Esophagus squamous epithelium (tissue), 5 donors: ENCODE results near the gene STAMBPL1. TPM values are rescaled to one million over a fixed set of nuclear protein-coding genes. Genes with fewer than 3 reads are reported as not detected.
A peak's percentile ranks its signal among the peaks of the same experiment; 100 is the strongest.

Experiments used
- DNase-seq: peaks from one replicate; lab custom pipeline; 2025; lab: John Stamatoyannopoulos, UW
- H3K27ac ChIP-seq, 4 donors: fragments of 200-600 bp; sonication (generic); one replicate each; pipeline ENCODE4 v1.5.1; 2016 to 2019; ENCODE audit warnings: mild to moderate bottlenecking in 1 of 4
- H3K27me3 ChIP-seq, 4 donors: fragments of 200-600 bp; sonication (generic); 1 replicate in 3 of 4; 2 replicates in 1 of 4; pipeline versions ENCODE4 v1.5.1 to v1.6.0; 2017 to 2021; ENCODE audit warnings: antibody characterized with exemption in 1 of 4
- H3K36me3 ChIP-seq, 3 donors: fragments of 200-600 bp; sonication (generic); one replicate each; pipeline ENCODE4 v1.5.1; 2016 to 2019
- H3K4me1 ChIP-seq, 3 donors: fragments of 200-600 bp; sonication (generic); one replicate each; pipeline ENCODE4 v1.5.1; 2017 to 2019
- H3K4me3 ChIP-seq, 4 donors: fragments of 200-600 bp; sonication (generic); 1 replicate in 3 of 4; 2 replicates in 1 of 4; pipeline ENCODE4 v1.5.1; 2016 to 2019; ENCODE audit warnings: mild to moderate bottlenecking in 2 of 4, moderate library complexity in 1 of 4
- H3K9me3 ChIP-seq, 3 donors: fragments of 200-600 bp; sonication (generic); one replicate each; pipeline ENCODE4 v1.5.1; 2016 to 2019
- CTCF ChIP-seq, 6 experiments: fragments of 450-650 bp in 4 of 6; fragments of 200-600 bp in 2 of 6; sonication (generic) in 2 of 6; IDR thresholded peaks; one replicate each; pipeline ENCODE4 v1.5.1; 2016 to 2019; ENCODE audit warnings: antibody characterized with exemption in 6 of 6, mild to moderate bottlenecking in 4 of 6, moderate library complexity in 4 of 6
- POLR2A ChIP-seq, 4 donors: fragments of 450-650 bp; IDR thresholded peaks; one replicate each; pipeline ENCODE4 v1.6.1; 2017; ENCODE audit warnings: antibody characterized with exemption in 4 of 4, mild to moderate bottlenecking in 4 of 4, moderate library complexity in 3 of 4
- WGBS, 2 donors: methylation state at CpG; one replicate each; pipeline ENCODE4 v1.1.5; 2018; 5-methylcytosine and 5-hydroxymethylcytosine counted together
- intact Hi-C: fragments of 100-400 bp; cut with DNase I; formaldehyde crosslinking; loops from one replicate; pipeline ENCODE4 v1.15.0; 2022
- total RNA-seq, 4 donors: library from RNA; depleted of rRNA; stranded (reverse); fragments of >200 nt; gene quantifications; one replicate each; pipeline ENCODE4 v1.1.0, GENCODE V29; 2016
- donor health status: DM: yes; HTN: yes; CAD: no.

Gene STAMBPL1
- total RNA-seq, 4 donors from 2014 or later, result 3.5 to 21.0 (median 7.6) TPM

DNA sequence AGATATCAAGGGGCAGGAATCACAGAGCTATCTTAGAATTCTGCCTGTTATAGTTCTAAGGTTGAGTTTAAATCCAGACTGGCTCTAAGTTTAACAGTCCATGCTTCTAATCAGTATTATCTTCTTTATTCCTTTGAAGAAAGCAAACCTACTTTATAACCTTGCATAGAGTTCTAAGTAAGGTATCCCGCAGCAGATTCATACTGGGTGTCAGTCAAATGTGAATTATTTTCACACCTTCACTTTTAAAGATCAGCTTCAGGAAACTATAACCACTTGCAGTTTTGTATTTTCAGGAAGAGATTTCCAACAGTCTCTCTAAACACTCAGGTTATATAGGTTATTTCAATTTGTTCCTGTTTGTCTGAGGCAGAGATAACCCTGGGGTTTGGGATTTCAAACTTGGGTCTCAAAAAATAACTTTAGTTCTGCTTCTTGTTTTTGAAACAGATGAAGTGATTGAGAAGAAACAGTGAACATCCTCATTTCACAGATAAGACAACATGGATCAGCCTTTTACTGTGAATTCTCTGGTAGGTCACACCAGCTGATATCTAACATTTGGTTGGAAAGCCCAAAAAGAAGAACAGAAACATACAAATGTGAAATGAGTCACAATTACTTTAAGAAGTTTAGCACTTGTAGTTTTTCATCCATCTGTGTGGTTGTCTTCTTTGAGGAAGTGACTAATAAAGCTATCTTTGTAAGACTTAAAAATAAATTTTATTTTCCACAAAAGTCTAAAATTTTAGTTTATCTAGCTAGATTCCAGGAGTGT lies 21.4 kb downstream of the STAMBPL1 start:
- H3K27me3 ChIP-seq, result no peaks in the 10 kb centered on the region
- H3K9me3 ChIP-seq, result no peaks in the 10 kb centered on the region
- no peak for TF ChIP-seq POLR2A (IDR thresholded peaks at IDR 0.05)
- no peak for TF ChIP-seq CTCF (IDR thresholded peaks at IDR 0.05)
- peak overlapping the region in 2 of 4 donors; percentile 1 to 25 for H3K27ac ChIP-seq
- intact Hi-C loops, result no loop called here
- 79 to 95% methylated on average over 1 of the region's 1 CpG for WGBS, 2 donors
- no peak overlapping the region for H3K4me3 ChIP-seq
- no peak for DNase-seq
- peaks cover 0 to 48% (median 24%) of the 10 kb centered on the region in 3 donors for H3K4me1 ChIP-seq
- peaks cover 0 to 46% (median 0%) of the 10 kb centered on the region in 3 donors for H3K36me3 ChIP-seq

DNA sequence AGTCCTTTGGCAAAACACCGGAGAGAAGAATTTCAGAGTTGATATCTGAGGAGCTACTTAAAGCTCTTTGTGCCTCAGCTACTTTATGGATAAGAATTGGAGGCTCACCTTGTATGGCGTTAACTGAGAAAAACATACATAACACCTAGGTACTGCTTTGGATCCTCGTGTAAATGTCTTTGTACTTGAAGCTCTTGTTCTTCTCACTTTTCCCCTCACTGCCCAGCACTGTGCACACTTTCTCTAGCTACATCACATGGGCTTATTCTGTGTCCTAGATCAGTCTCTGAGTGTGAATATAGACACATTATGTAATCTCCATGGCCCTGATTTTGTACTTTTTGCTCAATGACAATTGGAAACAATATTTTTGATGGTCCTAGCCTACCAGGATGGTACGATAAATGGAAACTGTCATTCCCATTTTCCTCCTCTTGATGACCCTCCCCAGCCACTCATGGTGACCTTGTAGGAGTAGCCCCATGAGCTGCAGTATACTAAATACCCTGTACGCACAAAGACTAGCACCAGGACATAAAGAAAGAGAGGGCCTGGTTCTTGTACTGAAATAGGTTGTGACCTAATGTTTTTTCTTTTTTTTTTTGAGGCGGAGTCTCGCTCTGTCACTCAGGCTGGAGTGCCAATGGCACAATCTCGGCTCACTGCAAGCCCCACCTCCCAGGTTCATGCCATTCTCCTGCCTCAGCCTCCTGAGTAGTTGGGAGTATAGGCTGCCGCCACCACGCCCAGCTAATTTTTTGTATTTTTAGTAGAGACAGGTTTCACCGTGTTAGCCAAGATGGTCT lies 22.1 kb downstream of the STAMBPL1 start:
- no peaks in the 10 kb centered on the region for H3K9me3 ChIP-seq
- H3K4me1 ChIP-seq, result peaks cover 0 to 40% (median 22%) of the 10 kb centered on the region in 3 donors
- H3K27me3 ChIP-seq, result no peaks in the 10 kb centered on the region
- 83 to 93% methylated on average over 11 of the region's 11 CpGs for WGBS, 2 donors
- H3K4me3 ChIP-seq, result no peak overlapping the region
- intact Hi-C loops, result no loop called here
- peak overlapping the region in 1 of 4 donors; percentile 1 for H3K27ac ChIP-seq
- DNase-seq, result no peak
- peaks cover 0 to 54% (median 0%) of the 10 kb centered on the region in 3 donors for H3K36me3 ChIP-seq
- TF ChIP-seq CTCF (IDR thresholded peaks at IDR 0.05) (no peak), POLR2A (IDR thresholded peaks at IDR 0.05) (no peak)

DNA sequence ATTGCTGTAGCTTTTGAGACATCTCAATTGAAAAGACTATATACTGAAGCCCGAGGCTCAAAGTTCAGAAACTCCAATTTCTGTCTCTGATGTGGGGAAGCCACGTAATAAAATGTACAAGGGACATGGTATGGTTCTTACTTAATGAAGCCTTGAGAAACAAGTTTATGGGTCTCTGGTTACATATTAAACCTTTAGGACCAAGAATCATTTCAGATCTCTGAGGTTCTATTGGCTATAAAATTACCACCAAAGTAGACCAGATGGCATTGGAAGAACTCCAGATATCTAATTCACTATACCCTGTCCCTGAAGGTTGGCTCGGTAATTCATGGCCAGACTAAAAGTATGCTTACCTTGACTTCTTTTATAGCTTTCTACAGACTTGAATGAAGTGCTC lies 23.7 kb downstream of the STAMBPL1 start:
- DNase-seq, result no peak
- Histone ChIP-seq H3K27me3 (no peaks in the 10 kb centered on the region), H3K36me3 (peaks cover 0 to 54% (median 0%) of the 10 kb centered on the region in 3 donors), H3K4me1 (peaks cover 0 to 32% (median 12%) of the 10 kb centered on the region in 3 donors), H3K4me3 (no peak overlapping the region), H3K27ac (no peak overlapping the region), H3K9me3 (no peaks in the 10 kb centered on the region)
- TF ChIP-seq POLR2A (IDR thresholded peaks at IDR 0.05) (no peak), CTCF (IDR thresholded peaks at IDR 0.05) (no peak)
- 95 to 96% methylated on average over 3 of the region's 3 CpGs for WGBS, 2 donors
- intact Hi-C loops, result no loop called here

GRCh38 chr10:88906921-88907320 lies 26.9 kb downstream of the STAMBPL1 start:
- Histone ChIP-seq H3K4me1 (peaks cover 0 to 6% (median 0%) of the 10 kb centered on the region in 3 donors), H3K27ac (no peak overlapping the region), H3K4me3 (no peak overlapping the region), H3K27me3 (no peaks in the 10 kb centered on the region), H3K36me3 (peaks cover 0 to 62% (median 0%) of the 10 kb centered on the region in 3 donors), H3K9me3 (no peaks in the 10 kb centered on the region)
- DNase-seq, result no peak
- intact Hi-C loops, result no loop called here
- 75 to 80% methylated on average over 1 of the region's 1 CpG for WGBS, 2 donors
- TF ChIP-seq CTCF (IDR thresholded peaks at IDR 0.05) (no peak), POLR2A (IDR thresholded peaks at IDR 0.05) (no peak)

DNA sequence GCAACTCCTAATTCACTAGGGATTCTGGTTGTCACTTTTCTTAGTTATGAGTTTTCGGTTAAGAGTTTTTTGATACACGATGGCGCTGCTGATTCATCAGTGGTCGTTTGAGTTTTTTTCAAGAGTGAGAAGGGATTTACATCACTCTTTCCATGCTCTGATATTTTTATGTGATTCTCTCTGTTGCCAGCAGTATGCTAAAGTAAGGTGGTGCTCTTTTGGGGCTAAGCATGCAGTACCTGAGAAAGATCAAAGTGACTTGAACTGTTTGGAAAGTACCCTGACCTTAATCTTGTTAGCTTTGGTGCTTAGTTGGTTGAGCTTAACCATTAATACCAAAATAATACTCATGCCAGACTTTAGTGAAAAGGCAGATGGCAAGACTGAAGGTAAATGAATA lies 28.1 kb downstream of the STAMBPL1 start:
- TF ChIP-seq CTCF (IDR thresholded peaks at IDR 0.05) (no peak), POLR2A (IDR thresholded peaks at IDR 0.05) (no peak)
- 43 to 60% methylated on average over 4 of the region's 4 CpGs for WGBS, 2 donors
- Histone ChIP-seq H3K27me3 (no peaks in the 10 kb centered on the region), H3K4me3 (no peak overlapping the region), H3K27ac (no peak overlapping the region), H3K9me3 (no peaks in the 10 kb centered on the region), H3K36me3 (peaks cover 0 to 49% (median 0%) of the 10 kb centered on the region in 3 donors), H3K4me1 (peaks cover 0 to 6% (median 0%) of the 10 kb centered on the region in 3 donors)
- DNase-seq, result no peak
- intact Hi-C loops, result no loop called here
